ENCODE measurements around the gene ENHO. TPM values are rescaled to one million over a fixed set of nuclear protein-coding genes. Genes with fewer than 3 reads are reported as not detected.

ENHO gene
- total RNA-seq, 4 donors from 2014 or later, result 2.7 to 22.1 (median 16.3) TPM

DNA sequence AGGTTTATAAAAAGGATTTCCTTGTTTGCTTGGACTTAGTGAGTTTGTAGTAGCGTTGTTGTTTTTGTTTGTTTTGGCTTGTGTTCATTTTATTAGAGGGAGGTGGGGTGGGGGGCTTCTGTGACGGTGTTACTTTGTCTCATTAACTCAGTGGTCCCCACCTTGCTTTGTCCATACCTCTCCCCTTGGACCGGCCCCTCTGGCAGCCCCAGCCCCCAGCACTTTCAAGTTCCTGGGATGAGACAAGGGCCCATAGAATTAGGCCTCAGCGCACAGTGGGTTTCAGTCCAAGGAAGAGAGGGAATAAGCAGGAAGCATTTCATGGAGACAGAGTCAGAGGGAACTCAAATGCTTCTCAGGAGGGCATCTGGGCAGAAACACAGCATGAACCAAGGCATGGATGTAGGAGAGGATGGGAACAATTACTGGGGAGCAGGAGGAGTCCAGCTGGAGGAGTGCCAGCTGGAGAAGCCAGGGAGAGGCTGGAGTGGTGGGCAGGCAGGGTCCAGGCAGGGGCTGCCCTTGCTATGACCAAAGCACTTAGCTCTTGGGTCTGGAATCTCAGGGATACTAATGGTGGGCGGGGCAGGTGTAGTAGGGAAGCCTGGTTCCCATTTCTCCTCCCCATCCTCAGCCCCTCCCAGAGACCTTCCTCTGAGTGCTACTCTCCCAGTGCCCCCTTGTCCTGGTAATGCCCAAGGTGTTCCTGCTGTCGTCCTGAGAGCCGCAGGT lies 23.5 kb upstream of the ENHO start:
- no peaks in the 10 kb centered on the region for H3K36me3 ChIP-seq
- DNase-seq (ENCODE audit: low spot score in 2 of 2), result no peak
- H3K9me3 ChIP-seq, result no peaks in the 10 kb centered on the region
- 68 to 78% methylated on average over 7 of the region's 7 CpGs for WGBS, 2 donors
- no peak overlapping the region for H3K27ac ChIP-seq
- peaks cover 0 to 22% (median 7%) of the 10 kb centered on the region in 4 donors for H3K4me1 ChIP-seq
- TF ChIP-seq, protein P1, sequence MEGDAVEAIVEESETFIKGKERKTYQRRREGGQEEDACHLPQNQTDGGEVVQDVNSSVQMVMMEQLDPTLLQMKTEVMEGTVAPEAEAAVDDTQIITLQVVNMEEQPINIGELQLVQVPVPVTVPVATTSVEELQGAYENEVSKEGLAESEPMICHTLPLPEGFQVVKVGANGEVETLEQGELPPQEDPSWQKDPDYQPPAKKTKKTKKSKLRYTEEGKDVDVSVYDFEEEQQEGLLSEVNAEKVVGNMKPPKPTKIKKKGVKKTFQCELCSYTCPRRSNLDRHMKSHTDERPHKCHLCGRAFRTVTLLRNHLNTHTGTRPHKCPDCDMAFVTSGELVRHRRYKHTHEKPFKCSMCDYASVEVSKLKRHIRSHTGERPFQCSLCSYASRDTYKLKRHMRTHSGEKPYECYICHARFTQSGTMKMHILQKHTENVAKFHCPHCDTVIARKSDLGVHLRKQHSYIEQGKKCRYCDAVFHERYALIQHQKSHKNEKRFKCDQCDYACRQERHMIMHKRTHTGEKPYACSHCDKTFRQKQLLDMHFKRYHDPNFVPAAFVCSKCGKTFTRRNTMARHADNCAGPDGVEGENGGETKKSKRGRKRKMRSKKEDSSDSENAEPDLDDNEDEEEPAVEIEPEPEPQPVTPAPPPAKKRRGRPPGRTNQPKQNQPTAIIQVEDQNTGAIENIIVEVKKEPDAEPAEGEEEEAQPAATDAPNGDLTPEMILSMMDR (IDR thresholded peaks at IDR 0.05), result no peak
- no peak for TF ChIP-seq EP300 (IDR thresholded peaks at IDR 0.05)
- TF ChIP-seq POLR2A (IDR thresholded peaks at IDR 0.05), result no peak
- no peak overlapping the region for H3K4me3 ChIP-seq
- H3K27me3 ChIP-seq, result peaks cover 0 to 9% of the 10 kb centered on the region in 2 donors

DNA sequence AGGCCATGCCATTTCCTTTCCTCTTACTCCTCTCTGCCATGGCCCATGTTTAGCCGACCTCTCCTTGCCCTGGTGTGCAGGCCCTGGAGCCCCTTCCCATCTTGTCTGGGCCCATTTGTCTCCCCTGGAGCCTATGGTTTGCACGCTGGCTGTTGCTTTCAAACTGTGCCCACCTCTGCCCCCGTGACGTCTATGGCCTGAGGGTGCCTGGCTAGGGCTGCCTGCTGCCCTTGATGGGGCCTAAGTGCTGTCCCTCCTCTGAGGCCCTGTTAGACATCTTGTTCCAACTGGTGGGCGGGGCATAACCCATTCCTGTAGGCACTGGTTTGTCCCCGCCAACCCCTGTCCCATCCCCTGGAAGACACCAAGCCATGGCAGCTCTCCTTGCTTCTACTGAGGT lies 22.7 kb upstream of the ENHO start:
- Histone ChIP-seq H3K27ac (no peak overlapping the region), H3K4me3 (no peak overlapping the region), H3K9me3 (no peaks in the 10 kb centered on the region), H3K4me1 (peaks cover 0 to 22% (median 7%) of the 10 kb centered on the region in 4 donors), H3K36me3 (no peaks in the 10 kb centered on the region), H3K27me3 (peaks cover 0 to 9% of the 10 kb centered on the region in 2 donors)
- TF ChIP-seq, protein P1 (IDR thresholded peaks at IDR 0.05), result no peak
- TF ChIP-seq POLR2A (IDR thresholded peaks at IDR 0.05) (no peak), EP300 (IDR thresholded peaks at IDR 0.05) (no peak)
- WGBS, 2 donors, result 78 to 93% methylated on average over 4 to 6 of the region's 6 CpGs
- DNase-seq (ENCODE audit: low spot score in 2 of 2), result no peak

DNA sequence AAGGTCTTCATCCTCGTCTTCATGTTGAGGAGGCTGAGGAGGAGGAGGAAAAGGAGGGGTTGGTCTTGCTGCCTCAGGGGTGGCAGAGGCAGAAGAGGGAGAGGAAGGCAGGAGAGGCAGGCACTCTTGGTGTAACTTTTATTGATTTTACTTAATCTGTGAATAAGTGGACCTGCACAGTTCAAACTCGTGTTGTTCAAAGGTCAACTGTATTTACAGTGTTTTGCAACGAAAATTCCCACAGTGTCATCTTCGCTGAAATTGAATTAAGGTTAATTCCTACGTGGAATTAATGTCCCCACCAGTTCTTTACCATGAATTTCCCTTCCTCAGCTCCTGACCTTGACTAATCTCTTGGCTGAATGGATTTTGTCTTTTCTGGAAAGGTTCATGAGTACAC lies 21.2 kb upstream of the ENHO start:
- Histone ChIP-seq H3K27ac (no peak overlapping the region), H3K36me3 (no peaks in the 10 kb centered on the region), H3K4me1 (peaks cover 0 to 22% (median 7%) of the 10 kb centered on the region in 4 donors), H3K4me3 (no peak overlapping the region), H3K9me3 (no peaks in the 10 kb centered on the region), H3K27me3 (peaks cover 0 to 9% of the 10 kb centered on the region in 2 donors)
- WGBS, 2 donors, result 70% methylated on average over 5 of the region's 5 CpGs
- TF ChIP-seq, protein P1 (IDR thresholded peaks at IDR 0.05), result no peak
- TF ChIP-seq POLR2A (IDR thresholded peaks at IDR 0.05) (no peak), EP300 (IDR thresholded peaks at IDR 0.05) (no peak)
- no peak for DNase-seq (ENCODE audit: low spot score in 2 of 2)

DNA sequence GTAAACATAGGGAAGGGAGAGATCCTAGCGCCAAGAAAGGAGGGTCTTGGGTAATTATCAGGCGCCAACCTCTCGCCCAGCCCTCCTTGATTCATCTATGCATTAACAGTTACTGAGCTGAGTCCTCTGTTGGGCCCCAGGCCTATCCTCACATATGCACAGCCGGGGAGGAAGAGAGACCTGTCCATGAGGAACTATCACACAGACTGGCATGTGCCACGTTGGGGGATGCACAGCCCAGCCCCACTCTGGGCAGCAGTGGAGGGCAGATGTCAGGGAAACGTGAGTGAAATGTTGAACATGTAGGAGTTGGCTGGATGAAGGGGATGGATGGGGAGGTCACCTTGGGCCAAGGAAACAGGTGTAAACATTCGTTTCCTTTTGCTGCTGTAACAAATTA lies 18.8 kb upstream of the ENHO start:
- TF ChIP-seq, protein P1 (IDR thresholded peaks at IDR 0.05), result no peak
- TF ChIP-seq EP300 (IDR thresholded peaks at IDR 0.05) (no peak), POLR2A (IDR thresholded peaks at IDR 0.05) (no peak)
- WGBS, 2 donors, result 77 to 82% methylated on average over 7 of the region's 7 CpGs
- DNase-seq (ENCODE audit: low spot score in 2 of 2), result no peak
- Histone ChIP-seq H3K4me1 (peaks cover 0 to 4% (median 2%) of the 10 kb centered on the region in 4 donors), H3K27ac (no peak overlapping the region), H3K36me3 (no peaks in the 10 kb centered on the region), H3K4me3 (no peak overlapping the region), H3K27me3 (peaks cover 0 to 3% of the 10 kb centered on the region in 2 donors), H3K9me3 (no peaks in the 10 kb centered on the region)

DNA sequence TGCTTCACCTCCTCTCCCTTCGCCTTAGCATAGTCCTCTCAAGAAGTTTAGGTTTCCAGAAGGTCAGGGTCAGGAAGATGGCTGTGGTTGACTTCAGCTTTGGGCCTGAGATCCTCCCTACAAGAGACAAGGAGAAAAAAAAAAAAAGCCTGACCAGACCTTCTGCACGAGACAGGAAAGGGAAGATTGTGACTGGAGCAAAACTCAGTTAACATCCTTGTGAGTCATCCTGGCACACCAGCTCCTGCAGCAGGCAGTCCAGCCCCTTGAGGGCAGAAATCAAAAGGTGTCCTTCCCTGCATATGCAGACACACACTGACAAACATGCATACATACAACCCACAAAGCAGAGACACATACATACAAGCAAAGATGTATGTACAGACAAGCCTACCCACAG lies 18.0 kb upstream of the ENHO start:
- no peak for TF ChIP-seq EP300 (IDR thresholded peaks at IDR 0.05)
- DNase-seq (ENCODE audit: low spot score in 2 of 2), result no peak
- H3K36me3 ChIP-seq, result no peaks in the 10 kb centered on the region
- H3K27ac ChIP-seq, result no peak overlapping the region
- H3K9me3 ChIP-seq, result no peaks in the 10 kb centered on the region
- no peaks in the 10 kb centered on the region for H3K4me1 ChIP-seq
- peaks cover 0 to 3% of the 10 kb centered on the region in 2 donors for H3K27me3 ChIP-seq
- H3K4me3 ChIP-seq, result no peak overlapping the region
- WGBS, 2 donors, result 66 to 76% methylated on average over 2 of the region's 2 CpGs

All from tibial nerve (tissue), 4 donors.